HG03139 (cell line): Measurements from ENCODE around the gene B3GALT4.
A peak's percentile ranks its signal among the peaks of the same experiment; 100 is the strongest.

ENCODE experiments used
- ATAC-seq: cut with Tn5 transposase; IDR thresholded peaks from one replicate; pipeline ENCODE4 v1.9.1; 2021; ENCODE audit not compliant: unreplicated experiment

B3GALT4 gene

DNA sequence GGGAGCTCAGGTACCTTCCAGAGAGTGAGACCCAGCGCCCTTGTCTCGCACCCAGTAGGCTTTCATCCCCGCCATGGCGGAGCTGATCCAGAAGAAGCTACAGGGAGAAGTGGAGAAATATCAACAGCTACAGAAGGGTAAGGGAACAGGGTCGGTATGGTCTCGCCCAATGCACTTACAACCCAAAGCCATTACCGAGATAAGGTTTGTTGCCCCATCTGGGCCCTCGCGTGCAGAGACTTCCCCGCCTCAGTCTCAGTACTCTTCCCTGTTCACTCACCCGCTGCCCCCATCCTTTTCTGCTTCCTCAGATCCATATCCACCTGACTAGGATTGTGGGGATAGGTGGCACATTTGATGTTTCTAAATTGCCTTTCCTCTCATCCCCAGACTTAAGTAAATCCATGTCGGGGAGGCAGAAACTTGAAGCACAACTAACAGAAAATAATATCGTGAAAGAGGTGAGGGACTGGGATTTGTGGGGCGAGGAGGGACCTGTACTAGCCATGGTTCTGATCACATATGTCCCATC is 12.9 kb downstream of the B3GALT4 start:
- ATAC-seq = peak; percentile 18

GRCh38 chr6:33290459-33290858 is 13.5 kb downstream of the B3GALT4 start:
- ATAC-seq = no peak

GRCh38 chr6:33292996-33293682 is 16.2 kb downstream of the B3GALT4 start:
- no peak for ATAC-seq

DNA sequence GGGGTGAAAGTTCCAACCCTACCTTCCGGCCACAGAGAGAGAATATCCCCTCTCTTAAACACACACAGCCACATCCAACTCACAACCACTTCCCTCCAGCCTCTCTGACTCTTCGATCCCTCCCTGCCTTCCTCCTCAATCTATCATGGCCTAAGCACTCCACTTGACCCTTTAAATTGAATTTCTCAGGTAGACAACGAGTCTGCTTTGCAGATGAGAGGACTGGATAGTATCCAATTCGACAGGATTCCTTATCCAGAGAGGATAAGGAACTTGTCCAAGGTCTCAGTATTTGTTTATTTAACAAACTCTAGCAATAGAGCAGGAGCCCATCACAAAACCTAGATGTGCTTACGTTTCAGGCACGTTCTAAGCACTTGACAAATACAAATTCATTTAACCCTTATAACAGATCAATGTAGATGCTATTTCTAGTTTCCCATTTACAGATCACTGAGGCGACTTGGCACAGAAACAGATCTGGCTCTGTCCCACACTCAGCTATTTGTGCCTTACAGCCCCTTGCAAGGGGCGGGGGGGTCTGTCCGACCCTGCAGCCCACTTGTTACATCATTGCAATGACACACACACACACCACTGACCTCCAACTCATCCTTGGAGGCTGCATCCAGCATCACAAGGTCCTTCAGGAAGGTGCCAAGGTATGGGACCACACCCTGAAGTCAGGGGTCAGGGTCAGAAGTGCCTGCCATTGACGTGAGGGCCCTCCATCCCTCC is 17.3 kb downstream of the B3GALT4 start:
- ATAC-seq = no peak

- ATAC-seq = no peak
Observed at GRCh38 chr6:33295621-33296369, 18.9 kb downstream of the B3GALT4 start.

DNA sequence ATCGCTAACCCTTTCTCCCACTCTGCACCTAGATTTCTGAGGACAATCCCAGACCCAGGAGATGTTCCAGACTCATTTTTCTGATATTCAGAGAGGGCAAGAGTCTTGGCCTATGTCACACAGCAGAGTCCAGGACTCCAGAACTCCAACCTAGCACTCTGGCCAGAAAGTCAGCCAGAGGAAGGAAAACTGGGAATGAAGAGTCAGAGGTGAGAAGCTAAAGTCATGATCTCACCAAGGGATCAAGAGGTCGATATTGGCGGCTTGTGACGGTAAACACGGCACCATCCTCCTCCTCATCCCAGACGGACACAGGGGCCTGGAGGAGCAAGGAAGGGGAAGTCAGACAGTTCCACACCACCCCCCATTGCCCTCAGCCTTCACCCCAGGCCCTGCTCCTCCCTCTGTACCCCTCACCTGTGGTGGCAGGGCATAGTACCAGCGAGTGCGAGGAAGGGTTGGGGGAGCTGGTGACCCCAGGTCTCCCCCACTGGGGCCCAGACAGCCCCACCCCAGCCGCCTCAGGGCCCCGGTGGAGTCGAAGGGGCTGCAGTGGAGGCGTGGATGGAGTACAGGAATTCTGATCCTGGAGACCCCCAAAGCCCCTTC is 20.0 kb downstream of the B3GALT4 start:
- no peak for ATAC-seq

DNA sequence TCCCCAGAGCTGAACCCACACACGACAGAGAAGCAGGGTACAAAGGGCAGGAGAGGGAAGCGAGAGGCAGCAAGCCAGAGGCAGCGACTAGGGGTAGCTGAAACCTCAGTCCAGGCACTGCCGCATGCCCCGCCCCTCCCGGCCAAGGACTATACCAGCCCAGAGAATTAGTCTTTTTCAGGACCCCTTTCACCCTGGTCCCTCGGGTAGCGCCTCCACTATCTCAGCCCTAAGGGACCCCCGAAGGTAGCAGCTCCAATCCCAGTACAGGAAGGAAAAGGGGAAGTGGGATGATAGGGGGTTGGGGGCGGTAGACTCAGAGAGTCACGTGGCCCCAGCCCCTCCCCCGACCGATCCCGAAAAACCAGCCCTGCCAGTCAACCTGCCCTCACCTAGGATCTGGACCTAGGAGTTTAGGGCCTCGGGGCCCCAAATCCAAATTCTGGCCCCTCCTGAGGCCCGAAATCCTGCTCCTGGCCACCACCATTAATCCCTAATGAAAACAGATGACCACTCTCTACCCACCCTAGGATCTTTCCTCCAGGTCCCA is 20.6 kb downstream of the B3GALT4 start:
- no peak for ATAC-seq

DNA sequence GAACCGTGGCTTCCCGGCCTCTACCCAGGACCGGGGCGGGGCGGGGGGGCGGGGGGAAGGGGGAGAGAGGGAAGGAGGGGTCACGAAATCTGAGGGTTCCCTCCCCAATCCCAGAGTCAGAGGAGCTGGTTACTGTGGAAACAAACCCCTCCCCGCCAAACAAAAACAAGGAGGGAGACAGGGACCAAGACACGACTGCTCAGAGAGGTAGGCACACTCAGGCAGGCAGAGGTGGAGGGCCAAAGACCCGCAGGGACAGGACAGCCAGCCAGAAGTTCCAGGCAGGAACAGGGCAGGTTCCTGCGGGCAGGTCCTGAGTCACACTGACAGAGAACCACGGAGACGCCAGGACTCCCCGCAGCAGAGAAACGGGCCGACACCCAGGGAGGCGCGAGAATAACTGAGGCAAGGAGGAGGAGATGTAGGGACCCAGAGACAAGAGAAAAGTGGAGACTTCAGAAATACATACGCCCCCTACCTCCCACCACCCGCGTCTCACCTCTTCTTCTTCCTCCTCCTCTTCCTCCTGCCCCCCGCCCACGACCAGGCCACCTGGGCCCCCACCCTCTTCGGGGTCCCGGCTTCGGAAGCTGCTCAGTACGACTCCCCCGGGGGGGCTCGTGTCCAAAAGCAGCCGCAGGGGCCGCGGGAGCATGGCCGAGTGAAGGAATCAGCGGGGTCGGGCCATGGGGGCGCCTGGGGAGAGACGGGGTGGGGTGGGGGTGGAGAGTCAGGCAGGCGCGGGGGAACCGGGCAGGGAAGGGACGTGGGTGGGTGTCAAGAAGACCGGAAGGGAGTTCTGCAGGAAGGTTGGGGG is 21.2 kb downstream of the B3GALT4 start:
- no peak for ATAC-seq

- peak; percentile 9 for ATAC-seq
Observed at GRCh38 chr6:33298773-33299236, 21.9 kb downstream of the B3GALT4 start, which contains the start of gene RGL2. TSS of gene RGL2 (minus strand) at chr6:33298942. CDS start at chr6:33298610, 332 bp downstream.

DNA sequence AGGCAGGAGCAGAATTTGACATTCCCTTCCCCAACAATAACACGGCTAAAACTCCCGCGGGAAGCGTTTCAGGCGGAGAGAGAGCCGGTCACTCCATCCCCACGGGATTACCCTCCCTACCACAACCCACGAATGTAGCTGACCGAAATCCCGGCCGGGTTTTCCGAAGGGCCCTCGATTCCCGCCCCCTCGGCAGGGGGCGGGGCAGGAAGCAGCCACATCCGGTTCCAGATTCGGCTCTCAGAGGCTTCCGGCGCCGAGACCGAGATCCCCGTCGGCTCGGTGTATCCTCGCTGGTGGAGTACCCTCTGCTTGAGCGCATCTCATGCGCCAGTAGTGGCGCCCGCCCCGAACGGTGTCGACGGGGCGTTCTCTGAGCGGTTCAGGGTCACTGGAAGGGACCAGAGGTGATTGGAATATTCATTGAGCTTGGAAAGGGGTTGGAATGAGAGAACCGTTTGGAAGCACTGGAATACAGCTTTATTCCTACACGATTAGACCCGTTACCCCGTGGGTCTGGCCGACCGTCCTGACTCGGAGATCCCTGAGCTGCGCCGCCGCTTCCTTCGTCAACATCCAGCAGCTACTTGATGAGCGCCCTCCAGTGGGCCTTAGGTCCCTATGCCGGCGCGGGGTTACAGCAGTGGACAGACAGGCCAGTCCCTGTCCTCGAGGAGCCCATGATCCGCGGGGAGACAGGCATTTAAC is 22.5 kb downstream of the B3GALT4 start:
- ATAC-seq = peak; percentile 57

DNA sequence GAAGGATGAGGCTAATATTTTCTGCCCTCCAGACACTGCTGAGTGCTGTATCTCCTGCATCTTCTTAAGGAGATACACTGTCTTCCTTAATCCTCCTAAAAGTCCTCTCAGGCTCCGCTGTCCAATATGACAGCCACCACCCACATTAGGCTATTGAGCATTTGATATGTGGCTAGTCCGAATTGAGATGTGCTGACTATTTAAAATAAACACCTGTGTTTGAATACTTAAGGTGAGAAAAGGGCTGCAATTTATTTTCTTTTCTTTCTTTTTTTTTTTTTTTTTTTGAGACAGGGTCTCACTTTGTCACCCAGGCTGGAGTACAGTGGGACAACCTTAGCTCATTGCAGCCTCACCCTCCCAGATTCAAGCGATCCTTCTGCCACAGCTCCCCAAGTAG is 25.0 kb downstream of the B3GALT4 start:
- no peak for ATAC-seq

DNA sequence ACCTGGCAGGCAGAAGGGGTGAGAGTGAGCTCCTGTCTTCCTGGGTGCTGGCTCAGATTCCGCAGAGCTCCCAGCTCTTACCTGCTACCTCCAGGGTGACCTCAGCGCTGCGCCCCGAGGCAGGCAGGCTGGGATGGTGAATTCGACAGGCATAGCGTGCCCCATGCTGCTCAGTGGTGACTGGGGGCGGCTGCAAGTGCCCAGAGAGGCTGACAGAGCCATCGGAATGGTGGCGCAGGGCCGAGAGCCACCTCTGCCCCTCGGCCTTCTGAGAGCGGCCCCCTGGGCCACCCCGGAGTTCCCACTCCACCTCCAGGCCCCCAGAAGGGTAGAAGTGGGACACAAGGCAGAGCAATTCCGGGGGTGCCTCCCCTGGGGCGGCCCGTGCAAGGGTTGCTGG is 27.3 kb downstream of the B3GALT4 start:
- ATAC-seq = no peak

DNA sequence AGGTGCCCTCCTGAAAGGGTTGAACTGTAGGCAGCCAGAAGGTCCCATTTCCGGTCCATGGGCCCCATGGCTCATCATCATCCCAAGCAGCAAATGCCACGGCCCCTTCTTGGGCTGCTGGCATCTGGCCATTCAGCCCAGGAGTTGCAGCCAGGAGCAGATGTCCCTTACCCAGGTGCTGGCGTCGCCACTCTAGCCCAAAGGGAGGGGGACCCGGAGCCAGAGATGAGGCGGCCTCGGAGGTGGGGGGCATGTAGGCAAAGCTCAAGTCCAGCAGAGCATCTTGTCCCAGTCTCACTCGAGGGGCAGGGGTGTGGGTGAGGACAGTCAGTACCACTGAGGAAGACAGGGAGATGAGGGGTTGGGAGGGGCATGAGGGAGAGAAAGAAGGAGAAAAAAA is 28.1 kb downstream of the B3GALT4 start:
- no peak for ATAC-seq

DNA sequence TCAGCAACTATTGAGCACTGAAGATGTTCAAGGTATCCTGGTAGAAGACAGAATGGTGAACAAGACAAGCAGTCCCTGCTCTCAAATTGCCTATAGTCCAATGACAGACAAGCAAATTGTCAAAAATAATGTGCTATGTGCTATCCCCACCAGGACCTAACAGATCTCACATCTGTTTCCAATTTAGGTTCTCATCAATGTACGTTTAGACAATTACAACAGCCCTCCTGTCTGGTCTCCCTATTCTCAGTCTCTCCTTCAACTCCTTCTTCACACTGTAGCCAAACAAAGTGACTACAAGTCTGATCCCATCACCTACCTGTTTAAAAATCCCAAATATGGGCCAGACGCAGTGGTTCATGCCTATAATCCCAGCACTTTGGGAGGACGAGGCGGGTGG is 29.4 kb downstream of the B3GALT4 start:
- ATAC-seq = no peak

- ATAC-seq = no peak
Observed at GRCh38 chr6:33312361-33313104, 35.6 kb downstream of the B3GALT4 start.

DNA sequence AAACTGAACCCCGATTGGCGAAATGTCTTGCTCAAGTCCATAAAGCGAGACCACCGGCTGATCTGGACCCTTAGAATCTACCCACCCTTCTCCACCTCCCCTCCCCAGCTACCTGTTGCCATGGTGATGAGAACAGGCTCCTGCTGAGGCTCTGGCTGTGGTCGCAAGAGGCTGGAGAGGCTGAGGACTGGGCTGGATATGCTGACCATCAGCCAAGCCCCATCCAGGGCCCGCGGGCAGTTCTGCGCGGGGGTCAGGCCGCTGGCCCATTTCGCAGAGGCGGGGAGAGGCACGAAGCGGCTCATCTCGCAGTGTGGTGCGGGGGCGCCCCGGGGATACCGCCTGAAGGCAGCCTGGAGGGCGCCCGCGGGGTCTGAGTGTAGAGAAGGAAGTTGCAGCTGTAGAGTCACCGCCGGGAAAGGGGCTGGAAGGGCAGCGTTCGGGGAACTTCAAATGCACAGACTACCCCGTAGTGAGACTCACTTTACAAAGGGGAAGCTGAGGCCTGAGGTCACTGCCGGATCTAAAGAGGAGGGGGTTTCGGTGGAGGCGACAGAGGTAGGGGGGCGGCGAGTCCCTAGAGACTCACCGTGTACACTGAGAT is 36.3 kb downstream of the B3GALT4 start:
- peak; percentile 6 for ATAC-seq

GRCh38 chr6:33313709-33314514 is 37.0 kb downstream of the B3GALT4 start, which contains the start of gene TAPBP:
TSS of gene TAPBP (minus strand) at chr6:33314078. CDS start at chr6:33314041, 37 bp downstream.
- ATAC-seq = peak; percentile 30
